ENCODE results near the gene KAT14.
"Not testable (repeated sequence)": the region's sequence is repeated elsewhere in the genome, so short reads cannot be mapped to it uniquely, and the experiment has no call there.

The KAT14 gene

GRCh38 chr20:18137412-18138265 lies at the start of gene KAT14, which contains the start of gene PET117:
KAT14 (plus strand) TSS chr20:18137863; CDS start chr20:18142661, 4,798 bp downstream.
PET117 (plus strand) TSS chr20:18137863; CDS start chr20:18137956, 93 bp downstream.
- peak; percentile 88 for DNase-seq

DNA sequence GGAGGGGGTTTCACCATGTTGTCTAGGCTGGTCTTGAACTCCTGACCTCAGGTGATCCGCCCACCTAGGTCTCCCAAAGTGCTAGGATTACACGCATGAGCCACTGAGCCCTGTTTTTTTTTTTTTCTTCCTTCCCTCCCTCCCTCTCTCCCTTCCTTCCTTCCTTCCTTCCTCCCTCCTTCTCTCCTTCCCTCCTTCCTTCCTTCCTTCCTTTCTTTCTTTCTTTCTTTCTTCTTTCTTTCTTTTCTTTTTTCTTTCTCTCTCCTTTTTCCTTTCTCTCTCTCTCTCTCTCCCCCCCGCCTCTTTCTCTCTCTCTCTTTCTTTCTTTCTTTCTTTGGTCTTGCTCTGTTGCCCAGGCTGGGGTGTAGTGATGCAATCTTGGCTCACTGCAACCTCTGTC lies 49.4 kb upstream of the KAT14 start:
- not testable (repeated sequence) for DNase-seq

GRCh38 chr20:18088841-18089240 lies 48.8 kb upstream of the KAT14 start:
- not testable (repeated sequence) for DNase-seq

DNA sequence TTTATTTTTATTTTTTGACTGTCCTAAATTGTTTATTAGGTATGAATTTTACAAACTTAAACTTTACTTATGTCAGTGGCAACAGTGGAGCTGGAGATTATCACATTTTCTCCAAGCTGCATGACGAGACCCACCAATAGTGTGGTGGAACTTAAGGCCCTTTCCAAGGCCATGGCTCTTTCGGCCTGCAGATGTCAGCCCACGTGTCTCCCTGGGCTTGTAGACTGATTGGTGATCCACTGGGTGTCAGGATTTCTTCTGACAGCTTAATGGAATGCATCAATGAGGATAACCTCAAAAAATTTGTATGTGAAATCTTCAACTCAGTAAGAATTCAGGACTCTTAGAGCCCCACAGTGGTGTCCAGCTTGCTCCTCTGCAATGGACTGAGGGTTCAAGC lies 47.6 kb upstream of the KAT14 start:
- DNase-seq: no peak

- DNase-seq: no peak
Observed at GRCh38 chr20:18090477-18090876, 47.2 kb upstream of the KAT14 start.

DNA sequence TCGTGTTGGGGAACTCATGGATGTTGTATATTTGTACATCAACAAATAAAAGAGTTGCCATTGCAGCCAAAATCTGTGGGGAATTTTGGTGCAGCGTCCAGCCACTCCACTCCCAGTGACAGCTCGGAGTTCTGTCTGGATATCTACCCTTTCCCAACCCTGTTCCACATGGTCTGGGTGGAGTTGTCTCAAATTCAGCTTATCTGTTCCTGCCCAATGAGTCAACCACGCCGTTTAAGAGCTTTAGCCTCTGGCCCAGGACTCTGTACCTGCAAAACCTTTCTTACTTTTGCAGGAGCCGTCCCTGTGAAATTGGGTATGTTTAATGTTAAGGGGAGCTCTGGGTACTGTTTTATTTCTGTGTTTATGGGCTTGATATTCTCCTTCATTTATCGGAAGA lies 46.0 kb upstream of the KAT14 start:
- DNase-seq: no peak

- DNase-seq: no peak
Observed at GRCh38 chr20:18092890-18093289, 44.8 kb upstream of the KAT14 start.

DNA sequence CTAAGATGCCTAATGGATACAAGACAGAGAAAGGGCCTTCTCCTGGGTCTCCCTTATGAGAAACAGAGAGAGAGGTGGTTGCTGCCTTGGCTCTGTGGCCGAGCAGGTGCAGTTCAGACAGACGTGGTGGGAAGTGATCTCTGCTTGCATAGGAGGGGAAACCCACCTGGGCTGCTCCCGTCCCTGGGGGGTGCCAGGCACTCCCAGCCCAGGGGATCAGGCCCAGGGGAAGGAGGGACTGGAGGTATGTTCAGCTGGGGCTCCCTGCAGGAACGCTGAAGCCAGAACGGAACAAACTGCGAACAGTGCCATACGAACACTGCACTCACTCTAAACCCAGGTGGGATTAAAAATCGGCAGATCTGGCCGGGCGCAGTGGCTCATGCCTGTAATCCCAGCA lies 44.3 kb upstream of the KAT14 start:
- no peak for DNase-seq

DNA sequence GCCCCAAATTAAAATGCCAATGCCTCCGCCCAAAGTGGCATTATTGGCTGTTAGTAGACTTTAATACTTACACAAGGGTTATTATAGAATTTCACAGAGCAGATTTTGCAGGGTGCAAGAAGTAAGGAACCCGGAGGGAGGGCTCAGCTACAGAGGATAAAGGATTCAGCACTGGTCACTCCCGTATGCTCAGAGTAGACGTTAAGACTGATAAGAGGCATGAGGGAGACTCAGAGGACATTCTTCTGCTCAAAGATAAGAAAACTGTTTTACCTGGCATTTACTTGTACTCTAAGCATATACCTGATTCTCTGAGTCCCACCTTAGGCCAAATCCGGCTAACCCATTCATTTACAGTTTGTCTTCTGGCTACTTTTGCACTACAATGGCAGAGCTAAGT lies 43.5 kb upstream of the KAT14 start:
- no peak for DNase-seq

DNA sequence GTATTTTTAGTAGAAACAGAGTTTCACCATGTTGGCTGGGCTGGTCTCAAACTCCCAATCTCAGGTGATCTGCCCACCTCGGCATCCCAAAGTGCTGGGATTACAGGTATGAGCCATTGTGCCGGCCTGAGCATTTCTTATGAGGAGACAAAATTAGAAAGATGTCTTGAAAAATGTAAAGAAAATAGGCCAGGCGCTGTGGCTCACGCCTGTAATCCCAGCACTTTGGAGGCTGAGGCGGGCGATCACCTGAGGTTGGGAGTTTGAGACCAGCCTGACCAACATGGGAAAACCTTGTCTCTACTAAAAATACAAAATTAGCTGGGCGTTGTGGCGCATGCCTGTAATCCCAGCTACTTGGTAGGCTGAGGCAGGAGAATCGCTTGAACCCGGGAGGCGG lies 37.1 kb upstream of the KAT14 start:
- DNase-seq: not testable (repeated sequence)

DNA sequence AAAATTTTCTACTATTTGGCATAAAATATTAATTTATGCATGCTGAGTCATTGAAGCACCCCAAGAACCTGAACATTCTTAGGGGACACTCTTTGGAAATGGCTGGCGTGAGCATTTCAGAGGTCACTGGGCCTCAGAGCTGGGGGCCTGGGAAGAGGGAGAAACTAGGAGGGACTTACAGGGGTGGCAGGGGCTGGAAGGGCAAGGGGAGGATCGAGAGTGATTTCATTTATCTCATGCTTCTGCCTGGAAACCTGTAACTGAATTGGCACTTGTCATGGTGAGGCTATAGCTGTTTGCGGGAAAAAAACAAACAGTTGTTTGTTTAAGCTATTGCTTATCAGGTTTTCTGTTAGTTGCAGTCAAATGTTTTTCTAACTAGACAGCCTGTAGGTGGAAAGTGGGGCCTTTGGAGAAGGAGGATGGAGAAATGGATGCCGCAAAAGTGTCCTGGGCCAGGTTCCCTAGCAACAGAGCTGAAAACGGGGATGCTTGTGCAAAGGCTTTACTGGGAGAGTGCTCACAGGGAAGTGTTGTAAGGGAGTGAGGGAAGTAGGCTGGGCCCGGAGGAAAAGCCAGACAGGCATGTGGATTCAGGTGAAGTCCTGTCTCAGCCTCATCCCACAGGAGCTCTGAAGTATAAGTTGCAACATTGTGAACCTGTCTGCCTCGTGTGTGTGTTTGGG lies 36.4 kb upstream of the KAT14 start:
- no peak for DNase-seq

DNA sequence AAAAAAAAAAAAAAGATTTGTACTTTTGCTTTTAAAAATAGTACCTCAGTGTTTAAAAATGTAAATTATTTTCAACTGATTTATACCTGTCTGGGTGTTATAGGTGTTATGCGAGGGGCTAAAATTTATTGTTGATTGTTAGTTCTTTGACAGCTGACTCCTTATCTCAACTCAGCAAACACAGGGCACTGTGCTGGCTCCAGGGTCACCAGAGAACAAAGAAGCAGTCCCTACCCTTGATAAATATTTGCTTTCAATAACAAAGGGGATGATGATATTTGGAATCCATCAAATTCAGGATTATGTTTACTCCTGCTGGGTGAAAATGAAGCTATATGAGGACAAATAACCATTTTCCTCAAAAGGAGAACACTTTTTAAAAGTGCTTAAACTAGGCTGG lies 34.2 kb upstream of the KAT14 start:
- DNase-seq: no peak

DNA sequence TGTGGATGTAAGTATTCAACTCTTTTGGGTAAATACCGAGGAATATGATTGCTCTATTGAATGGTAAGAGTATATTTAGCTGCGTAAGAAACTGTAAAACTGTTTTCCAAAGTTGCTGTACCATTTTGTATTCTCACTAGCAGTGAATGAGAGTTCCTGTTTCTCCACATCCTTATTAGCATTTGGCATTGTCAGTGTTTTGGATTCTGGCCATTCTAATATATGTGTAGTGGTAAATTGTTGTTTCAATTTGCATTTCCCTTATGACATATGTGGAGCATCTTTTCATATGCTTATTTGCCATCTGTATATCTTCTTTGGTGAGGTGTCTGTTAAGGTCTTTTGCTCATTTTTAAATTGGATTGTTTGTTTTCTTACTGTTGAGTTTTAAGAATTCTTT lies 29.3 kb upstream of the KAT14 start:
- DNase-seq: no peak

DNA sequence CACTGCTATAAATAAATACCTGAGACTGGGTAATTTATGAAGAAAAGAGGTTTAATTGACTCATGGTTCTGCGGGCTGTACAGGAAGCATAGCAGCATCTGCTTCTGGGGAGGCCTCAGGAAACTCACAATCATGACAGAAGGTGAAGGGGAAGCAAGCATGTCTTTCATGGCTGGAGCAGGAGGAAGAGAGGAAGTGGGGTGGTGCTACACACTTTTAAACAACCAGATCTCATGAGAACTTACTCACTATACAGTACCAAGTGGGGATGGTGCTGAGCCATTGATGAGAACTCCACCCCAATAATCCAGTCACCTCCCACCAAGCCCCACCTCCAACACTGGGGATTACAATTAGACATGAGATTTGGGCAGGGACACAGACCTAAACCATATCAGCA lies 9.1 kb upstream of the KAT14 start:
- DNase-seq: not testable (repeated sequence)

GRCh38 chr20:18132663-18133062 lies 5.0 kb upstream of the KAT14 start:
- no peak for DNase-seq

GRCh38 chr20:18133962-18134361 lies 3.7 kb upstream of the KAT14 start:
- DNase-seq: no peak

DNA sequence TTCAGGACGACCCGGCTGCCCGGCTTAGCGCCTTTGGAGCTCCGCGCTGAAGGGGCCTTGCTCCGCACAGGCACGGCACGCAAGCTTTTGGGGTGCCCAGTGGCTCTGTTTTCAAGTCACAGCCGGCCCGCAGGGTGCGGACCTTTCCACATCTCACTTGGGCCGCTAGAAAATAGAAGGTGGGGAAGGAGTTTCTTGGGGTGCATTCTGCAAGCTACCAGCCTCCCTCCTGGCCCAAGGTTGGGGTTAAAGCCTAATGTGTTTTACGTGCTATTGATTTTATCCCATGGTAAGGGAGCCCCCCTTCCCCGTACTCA lies 561 bp downstream of the KAT14 start:
- no peak for DNase-seq

DNA sequence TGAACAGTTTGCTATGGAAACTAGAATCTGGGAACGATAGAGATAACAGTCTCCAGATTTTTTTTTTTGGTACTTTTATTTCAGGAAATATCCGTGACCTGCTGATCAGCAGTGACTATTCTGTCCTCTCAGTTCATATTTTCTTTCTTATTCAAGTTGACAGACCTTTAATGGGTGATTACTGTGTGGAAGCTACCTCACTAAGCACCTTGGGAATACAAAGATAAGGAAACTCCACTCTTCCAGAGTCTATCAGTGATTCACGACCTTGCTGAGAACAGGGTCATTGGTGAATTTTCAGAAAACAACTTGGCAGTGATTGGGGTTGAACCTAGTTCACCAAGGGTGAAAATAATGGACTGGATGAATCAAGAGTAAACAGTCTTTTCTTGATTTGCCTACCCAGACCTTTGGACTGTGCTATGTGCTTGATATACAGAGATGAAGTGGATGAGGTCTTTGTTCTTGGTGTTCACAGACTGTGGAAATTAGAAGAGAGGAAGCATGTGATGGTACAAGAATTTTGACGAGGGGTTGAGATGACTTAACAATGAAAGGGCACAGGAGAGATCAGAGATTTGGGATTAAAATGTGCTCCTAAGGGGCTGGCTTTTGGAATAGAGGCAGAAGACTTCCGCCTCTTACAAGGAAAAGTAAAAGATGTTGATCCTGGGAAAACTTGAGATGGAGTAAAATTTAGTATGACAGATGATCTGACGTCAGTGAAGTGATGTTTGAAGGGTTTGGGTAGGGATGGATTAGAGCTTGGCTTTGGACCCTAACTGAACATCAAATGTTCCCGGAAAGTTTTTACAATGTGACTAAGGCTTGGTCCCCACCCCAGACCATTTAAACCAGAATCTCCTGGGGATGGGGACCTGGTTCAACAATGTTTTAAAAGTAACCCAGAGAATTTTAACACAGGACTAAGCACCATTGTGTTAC lies 1.2 kb downstream of the KAT14 start:
- no peak for DNase-seq

DNA sequence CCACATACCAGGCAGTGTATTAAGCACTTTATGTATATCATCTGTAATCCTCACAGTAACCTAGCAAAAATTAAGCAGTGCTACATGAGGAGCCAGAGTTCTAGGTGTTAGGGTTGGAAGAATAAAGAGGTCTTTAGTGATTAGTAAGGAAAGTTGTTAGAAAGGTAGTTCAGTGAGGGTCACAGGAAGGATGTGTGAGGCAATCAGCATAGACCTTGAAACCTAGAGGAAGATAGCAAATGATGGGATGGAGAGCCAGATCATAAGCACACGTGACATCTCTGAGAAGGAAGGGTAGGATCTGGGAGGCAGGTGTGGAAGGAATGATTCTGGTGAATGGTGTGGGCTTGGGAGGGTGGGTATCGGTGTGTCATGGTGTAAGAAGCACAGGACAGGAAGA lies 2.2 kb downstream of the KAT14 start:
- no peak for DNase-seq

- DNase-seq: no peak
Observed at GRCh38 chr20:18144541-18145099, 7.0 kb downstream of the KAT14 start.

- DNase-seq: no peak
Observed at GRCh38 chr20:18154342-18154741, 16.7 kb downstream of the KAT14 start.

DNA sequence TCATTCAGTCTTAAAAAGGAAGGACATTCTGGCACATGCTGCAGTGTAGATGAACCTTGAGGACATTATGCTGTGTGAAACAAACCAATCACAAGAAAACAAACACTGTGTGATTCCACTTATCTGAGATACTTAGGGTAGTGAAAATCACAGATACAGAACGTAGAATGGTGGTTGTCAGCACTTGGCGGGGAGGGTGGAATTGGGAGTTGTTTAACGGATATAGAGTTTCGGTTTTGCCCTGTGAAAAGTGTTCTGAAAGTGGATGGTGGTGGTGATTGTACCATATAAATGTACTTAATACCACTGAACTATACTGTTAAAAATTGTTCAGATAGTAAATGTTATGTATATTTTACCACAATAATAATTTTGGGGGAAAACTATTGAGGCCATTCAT lies 18.4 kb downstream of the KAT14 start:
- DNase-seq: no peak

- DNase-seq: no peak
Observed at GRCh38 chr20:18164356-18164755, 26.7 kb downstream of the KAT14 start.

Measured in NCI-H2227 treated with DMSO at 0.1 percent for 48 hours (cell line).